ENCODE measurements around the gene DAP. TPM values are rescaled to one million over a fixed set of nuclear protein-coding genes. Genes with fewer than 3 reads are reported as not detected.
A peak's percentile ranks its signal among the peaks of the same experiment; 100 is the strongest.

Gene DAP
- total RNA-seq, 1 experiment from 2014 or later = 138 TPM

- no peak for DNase-seq
- intact Hi-C loops (cut with micrococcal nuclease; ENCODE audit: unreplicated experiment) = no loop called here
- no TSS peak for BruUV-seq (replicated peaks)
- H3K9me3 Mint-ChIP-seq (ENCODE audit: low read depth, unreplicated experiment) = peaks cover 7% of the 10 kb centered on the region
- TF ChIP-seq, protein P1, sequence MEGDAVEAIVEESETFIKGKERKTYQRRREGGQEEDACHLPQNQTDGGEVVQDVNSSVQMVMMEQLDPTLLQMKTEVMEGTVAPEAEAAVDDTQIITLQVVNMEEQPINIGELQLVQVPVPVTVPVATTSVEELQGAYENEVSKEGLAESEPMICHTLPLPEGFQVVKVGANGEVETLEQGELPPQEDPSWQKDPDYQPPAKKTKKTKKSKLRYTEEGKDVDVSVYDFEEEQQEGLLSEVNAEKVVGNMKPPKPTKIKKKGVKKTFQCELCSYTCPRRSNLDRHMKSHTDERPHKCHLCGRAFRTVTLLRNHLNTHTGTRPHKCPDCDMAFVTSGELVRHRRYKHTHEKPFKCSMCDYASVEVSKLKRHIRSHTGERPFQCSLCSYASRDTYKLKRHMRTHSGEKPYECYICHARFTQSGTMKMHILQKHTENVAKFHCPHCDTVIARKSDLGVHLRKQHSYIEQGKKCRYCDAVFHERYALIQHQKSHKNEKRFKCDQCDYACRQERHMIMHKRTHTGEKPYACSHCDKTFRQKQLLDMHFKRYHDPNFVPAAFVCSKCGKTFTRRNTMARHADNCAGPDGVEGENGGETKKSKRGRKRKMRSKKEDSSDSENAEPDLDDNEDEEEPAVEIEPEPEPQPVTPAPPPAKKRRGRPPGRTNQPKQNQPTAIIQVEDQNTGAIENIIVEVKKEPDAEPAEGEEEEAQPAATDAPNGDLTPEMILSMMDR (IDR thresholded peaks at IDR 0.05; ENCODE audit: unreplicated experiment) = no peak
- no peaks in the 10 kb centered on the region for H3K27me3 Mint-ChIP-seq (ENCODE audit: unreplicated experiment)
- peak overlapping the region; percentile 11 for H3K27ac Mint-ChIP-seq (ENCODE audit: unreplicated experiment)
- H3K4me1 Mint-ChIP-seq (ENCODE audit: low read depth, unreplicated experiment) = peaks cover 40% of the 10 kb centered on the region
- peaks cover 35% of the 10 kb centered on the region for H3K36me3 Mint-ChIP-seq (ENCODE audit: insufficient read depth, unreplicated experiment)
- CTCF ChIA-PET = interaction anchor here (0.6 to 1.6 kb wide), 2 partner anchors 23 to 109 kb away, joined by 3 to 6 read pairs; no protein-coding TSS in a partner anchor
- H3K4me3 Mint-ChIP-seq (ENCODE audit: low read depth, unreplicated experiment) = peak overlapping the region; percentile 33
Observed at GRCh38 chr5:10747678-10748622, 13.1 kb downstream of the DAP start.

DNA sequence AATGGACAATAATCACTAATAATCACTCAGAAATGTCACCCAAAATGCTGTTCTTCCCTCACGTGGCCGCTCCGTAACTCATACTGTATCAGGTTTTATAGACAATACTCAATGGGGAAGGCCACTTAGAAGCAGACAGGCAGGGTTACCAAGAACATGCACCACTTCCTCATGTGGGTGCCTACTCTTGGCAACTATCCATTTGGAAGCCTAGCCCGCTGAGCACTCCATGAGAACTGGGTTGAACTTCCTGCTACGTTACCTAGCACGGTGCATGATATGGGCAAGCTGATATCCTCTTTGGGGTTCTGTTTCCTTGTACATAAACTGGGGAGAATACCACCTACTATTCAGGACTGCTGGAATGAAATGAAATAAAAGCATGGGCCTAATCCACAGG is 14.3 kb downstream of the DAP start:
- CTCF ChIA-PET = interaction anchor here (0.6 to 1.6 kb wide), 2 partner anchors 22 to 419 kb away, joined by 5 to 6 read pairs; no protein-coding TSS in a partner anchor
- TF ChIP-seq, protein P1 (IDR thresholded peaks at IDR 0.05; ENCODE audit: unreplicated experiment) = no peak
- H3K27me3 Mint-ChIP-seq (ENCODE audit: unreplicated experiment) = no peaks in the 10 kb centered on the region
- H3K4me1 Mint-ChIP-seq (ENCODE audit: low read depth, unreplicated experiment) = peaks cover 40% of the 10 kb centered on the region
- intact Hi-C loops (cut with micrococcal nuclease; ENCODE audit: unreplicated experiment) = no loop called here
- peak; percentile 62 for DNase-seq
- peak overlapping the region; percentile 72 for H3K27ac Mint-ChIP-seq (ENCODE audit: unreplicated experiment)
- H3K36me3 Mint-ChIP-seq (ENCODE audit: insufficient read depth, unreplicated experiment) = peaks cover 43% of the 10 kb centered on the region
- no TSS peak for BruUV-seq (replicated peaks)
- H3K4me3 Mint-ChIP-seq (ENCODE audit: low read depth, unreplicated experiment) = no peak overlapping the region
- H3K9me3 Mint-ChIP-seq (ENCODE audit: low read depth, unreplicated experiment) = peaks cover 9% of the 10 kb centered on the region

- H3K4me3 Mint-ChIP-seq (ENCODE audit: low read depth, unreplicated experiment) = no peak overlapping the region
Observed at GRCh38 chr5:10745133-10745532, 15.9 kb downstream of the DAP start.

GRCh38 chr5:10744681-10745080 is 16.4 kb downstream of the DAP start:
- intact Hi-C loops (cut with micrococcal nuclease; ENCODE audit: unreplicated experiment) = no loop called here
- H3K9me3 Mint-ChIP-seq (ENCODE audit: low read depth, unreplicated experiment) = peaks cover 13% of the 10 kb centered on the region
- TF ChIP-seq, protein P1 (IDR thresholded peaks at IDR 0.05; ENCODE audit: unreplicated experiment) = no peak
- H3K4me1 Mint-ChIP-seq (ENCODE audit: low read depth, unreplicated experiment) = peaks cover 29% of the 10 kb centered on the region
- CTCF ChIA-PET = interaction anchor here (1.4 kb wide), 1 partner anchor 19 kb away, joined by 4 read pairs; no protein-coding TSS in a partner anchor
- BruUV-seq (replicated peaks) = no TSS peak
- no peak overlapping the region for H3K27ac Mint-ChIP-seq (ENCODE audit: unreplicated experiment)
- no peak overlapping the region for H3K4me3 Mint-ChIP-seq (ENCODE audit: low read depth, unreplicated experiment)
- peaks cover 63% of the 10 kb centered on the region for H3K36me3 Mint-ChIP-seq (ENCODE audit: insufficient read depth, unreplicated experiment)
- H3K27me3 Mint-ChIP-seq (ENCODE audit: unreplicated experiment) = no peaks in the 10 kb centered on the region
- DNase-seq = no peak

More at GRCh38 chr5:10745133-10745532, 15.9 kb downstream of the DAP start:
- Mint-ChIP-seq H3K4me1 (ENCODE audit: low read depth, unreplicated experiment) (peaks cover 30% of the 10 kb centered on the region), H3K27me3 (ENCODE audit: unreplicated experiment) (no peaks in the 10 kb centered on the region), H3K9me3 (ENCODE audit: low read depth, unreplicated experiment) (peaks cover 9% of the 10 kb centered on the region), H3K27ac (ENCODE audit: unreplicated experiment) (peak overlapping the region; percentile 18), H3K36me3 (ENCODE audit: insufficient read depth, unreplicated experiment) (peaks cover 58% of the 10 kb centered on the region)
- intact Hi-C loops (cut with micrococcal nuclease; ENCODE audit: unreplicated experiment) = no loop called here
- no TSS peak for BruUV-seq (replicated peaks)
- TF ChIP-seq, protein P1 (IDR thresholded peaks at IDR 0.05; ENCODE audit: unreplicated experiment) = no peak
- CTCF ChIA-PET = no interaction called here
- DNase-seq = no peak

Data from Calu3 (cell line).